Hepatocyte (in vitro differentiated cells): Measurements from ENCODE around the gene ING5.

Source experiments
- EZH2 ChIP-seq: fragments of 200-600 bp; sonication (generic); IDR thresholded peaks from 2 replicates; pipeline ENCODE4 v1.6.1; 2016; ENCODE audit warnings: antibody characterized with exemption, mild to moderate bottlenecking, borderline replicate concordance
- TF ChIP-seq, protein P1 (sequence below): fragments of 200-600 bp; sonication (generic); IDR thresholded peaks from 2 replicates; pipeline ENCODE4 v1.5.1; 2016; ENCODE audit warnings: antibody characterized with exemption, mild to moderate bottlenecking; ENCODE audit not compliant: poor library complexity

DNA sequence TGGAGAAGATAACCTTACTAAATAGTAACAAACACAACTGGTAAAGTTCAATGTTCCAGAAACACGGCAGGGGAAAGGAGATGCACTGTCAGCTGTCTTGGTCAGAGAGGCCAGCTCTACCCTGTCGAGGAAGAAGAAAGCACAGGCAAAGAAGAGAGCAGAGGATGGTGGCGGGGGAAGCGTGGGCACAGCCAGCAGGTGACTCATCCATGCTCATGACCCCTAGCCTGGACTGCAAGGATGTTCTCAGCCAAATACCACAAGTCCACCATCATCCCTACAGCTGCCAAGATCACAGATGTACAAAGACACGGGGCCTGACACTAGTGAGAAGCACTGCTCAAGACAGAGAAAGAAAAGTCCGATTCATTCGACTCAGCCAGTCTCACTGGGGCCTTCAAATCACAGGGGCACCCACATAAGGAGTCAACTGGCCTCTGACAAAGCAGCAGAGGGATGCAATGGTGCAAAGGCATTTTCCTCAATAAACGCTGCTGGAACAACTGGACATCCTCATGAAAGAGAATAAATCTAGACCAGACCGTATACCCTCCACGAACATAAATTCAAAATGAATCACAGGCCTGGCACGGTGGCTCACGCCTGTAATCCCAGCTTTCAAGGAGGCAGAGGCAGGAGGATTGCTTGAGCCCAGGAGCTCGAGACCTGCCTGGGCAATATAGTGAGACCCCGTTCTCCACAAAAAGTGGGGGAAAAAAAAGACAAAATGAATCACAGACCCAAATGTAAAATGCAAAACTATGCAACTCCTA, 20.8 kb upstream of the ING5 start:
- TF ChIP-seq, protein P1, sequence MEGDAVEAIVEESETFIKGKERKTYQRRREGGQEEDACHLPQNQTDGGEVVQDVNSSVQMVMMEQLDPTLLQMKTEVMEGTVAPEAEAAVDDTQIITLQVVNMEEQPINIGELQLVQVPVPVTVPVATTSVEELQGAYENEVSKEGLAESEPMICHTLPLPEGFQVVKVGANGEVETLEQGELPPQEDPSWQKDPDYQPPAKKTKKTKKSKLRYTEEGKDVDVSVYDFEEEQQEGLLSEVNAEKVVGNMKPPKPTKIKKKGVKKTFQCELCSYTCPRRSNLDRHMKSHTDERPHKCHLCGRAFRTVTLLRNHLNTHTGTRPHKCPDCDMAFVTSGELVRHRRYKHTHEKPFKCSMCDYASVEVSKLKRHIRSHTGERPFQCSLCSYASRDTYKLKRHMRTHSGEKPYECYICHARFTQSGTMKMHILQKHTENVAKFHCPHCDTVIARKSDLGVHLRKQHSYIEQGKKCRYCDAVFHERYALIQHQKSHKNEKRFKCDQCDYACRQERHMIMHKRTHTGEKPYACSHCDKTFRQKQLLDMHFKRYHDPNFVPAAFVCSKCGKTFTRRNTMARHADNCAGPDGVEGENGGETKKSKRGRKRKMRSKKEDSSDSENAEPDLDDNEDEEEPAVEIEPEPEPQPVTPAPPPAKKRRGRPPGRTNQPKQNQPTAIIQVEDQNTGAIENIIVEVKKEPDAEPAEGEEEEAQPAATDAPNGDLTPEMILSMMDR: no peak
- TF ChIP-seq EZH2: no peak
